ENCODE results near the gene ING5. TPM values are rescaled to one million over a fixed set of nuclear protein-coding genes. Genes with fewer than 3 reads are reported as not detected.

ING5 gene
- total RNA-seq, 4 donors from 2014 or later = 24.2 to 33.0 (median 26.4) TPM

DNA sequence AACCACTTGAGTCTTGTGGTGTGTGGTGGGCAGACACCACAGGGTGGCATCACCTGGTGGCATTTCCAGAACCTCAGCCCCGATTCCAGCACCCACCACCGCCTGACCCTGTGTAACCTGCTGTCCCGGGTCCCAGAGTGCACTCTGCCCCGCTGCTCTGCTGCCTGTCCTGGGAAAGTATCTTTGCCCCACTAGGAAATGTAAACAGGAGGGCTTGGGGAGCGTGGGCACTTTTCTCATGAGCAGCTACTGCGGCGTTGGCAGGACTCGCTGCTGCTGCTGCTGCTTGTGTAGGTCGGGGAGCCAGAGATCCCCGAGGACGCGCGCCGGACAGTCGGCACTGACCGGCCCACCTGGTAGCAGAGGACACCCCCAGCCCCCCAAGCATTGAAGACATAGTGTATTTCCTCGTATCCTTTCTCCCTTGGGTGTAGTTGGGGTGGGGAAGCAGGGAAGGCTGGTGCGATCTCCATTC lies 28.6 kb upstream of the ING5 start:
- DNase-seq (ENCODE audit: low spot score) = no peak
- TF ChIP-seq, protein P1, sequence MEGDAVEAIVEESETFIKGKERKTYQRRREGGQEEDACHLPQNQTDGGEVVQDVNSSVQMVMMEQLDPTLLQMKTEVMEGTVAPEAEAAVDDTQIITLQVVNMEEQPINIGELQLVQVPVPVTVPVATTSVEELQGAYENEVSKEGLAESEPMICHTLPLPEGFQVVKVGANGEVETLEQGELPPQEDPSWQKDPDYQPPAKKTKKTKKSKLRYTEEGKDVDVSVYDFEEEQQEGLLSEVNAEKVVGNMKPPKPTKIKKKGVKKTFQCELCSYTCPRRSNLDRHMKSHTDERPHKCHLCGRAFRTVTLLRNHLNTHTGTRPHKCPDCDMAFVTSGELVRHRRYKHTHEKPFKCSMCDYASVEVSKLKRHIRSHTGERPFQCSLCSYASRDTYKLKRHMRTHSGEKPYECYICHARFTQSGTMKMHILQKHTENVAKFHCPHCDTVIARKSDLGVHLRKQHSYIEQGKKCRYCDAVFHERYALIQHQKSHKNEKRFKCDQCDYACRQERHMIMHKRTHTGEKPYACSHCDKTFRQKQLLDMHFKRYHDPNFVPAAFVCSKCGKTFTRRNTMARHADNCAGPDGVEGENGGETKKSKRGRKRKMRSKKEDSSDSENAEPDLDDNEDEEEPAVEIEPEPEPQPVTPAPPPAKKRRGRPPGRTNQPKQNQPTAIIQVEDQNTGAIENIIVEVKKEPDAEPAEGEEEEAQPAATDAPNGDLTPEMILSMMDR (IDR thresholded peaks at IDR 0.05) = no peak

GRCh38 chr2:241673797-241674725 lies 27.8 kb upstream of the ING5 start:
- DNase-seq (ENCODE audit: low spot score) = no peak
- TF ChIP-seq, protein P1 (IDR thresholded peaks at IDR 0.05) = no peak
- ATAC-seq (ENCODE audit: low FRiP score) = no peak

More for the DNA sequence above, 28.6 kb upstream of the ING5 start:
- no peak for ATAC-seq (ENCODE audit: low FRiP score)

GRCh38 chr2:241675885-241676284 lies 26.0 kb upstream of the ING5 start:
- TF ChIP-seq, protein P1 (IDR thresholded peaks at IDR 0.05) = no peak
- DNase-seq (ENCODE audit: low spot score) = no peak
- no peak for ATAC-seq (ENCODE audit: low FRiP score)

- ATAC-seq (ENCODE audit: low FRiP score) (no peak), DNase-seq (ENCODE audit: low spot score) (no peak)
- TF ChIP-seq, protein P1 (IDR thresholded peaks at IDR 0.05) = no peak
These were observed 25.2 kb upstream of the ING5 start for GRCh38 chr2:241676665-241677064.

DNA sequence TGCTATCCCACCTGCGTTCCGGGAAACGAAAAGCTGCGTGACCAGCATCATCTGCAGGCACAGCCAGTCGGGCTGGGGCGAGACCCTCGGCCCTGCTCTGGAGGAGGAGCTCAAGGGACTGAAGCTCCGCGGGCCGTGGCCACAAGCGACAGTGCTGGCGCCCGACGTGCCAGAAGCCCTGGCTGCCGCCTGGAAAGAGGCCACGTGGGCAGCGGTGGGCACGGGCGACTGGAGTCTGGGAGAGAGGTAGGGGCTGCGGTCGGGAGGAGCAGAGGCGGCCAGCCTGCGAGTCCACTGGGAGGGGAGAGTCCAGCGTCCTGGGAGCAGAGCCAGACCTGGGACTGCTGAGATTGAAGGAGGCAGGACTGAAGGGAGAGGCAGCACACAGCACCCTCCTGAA lies 24.4 kb upstream of the ING5 start:
- ATAC-seq (ENCODE audit: low FRiP score) (no peak), DNase-seq (ENCODE audit: low spot score) (no peak)
- TF ChIP-seq, protein P1 (IDR thresholded peaks at IDR 0.05) = no peak

- DNase-seq (ENCODE audit: low spot score) = no peak
- ATAC-seq (ENCODE audit: low FRiP score) = no peak
- TF ChIP-seq, protein P1 (IDR thresholded peaks at IDR 0.05) = no peak
These were observed 23.5 kb upstream of the ING5 start for GRCh38 chr2:241678307-241678706.
